HepG2 (cell line): Measurements from ENCODE around the gene TLCD3B. TPM values are rescaled to one million over a fixed set of nuclear protein-coding genes. Genes with fewer than 3 reads are reported as not detected.

Source experiments
- ATF5 ChIP-seq: sonication (generic); formaldehyde crosslinking; IDR thresholded peaks from 2 replicates; pipeline ENCODE4 v1.4.0; 2020; ENCODE audit warnings: mild to moderate bottlenecking, low read depth, missing genetic modification reagents
- FLYWCH1 ChIP-seq: sonication (generic); formaldehyde crosslinking; IDR thresholded peaks from 2 replicates; pipeline ENCODE4 v1.8.1; 2023; ENCODE audit warnings: mild to moderate bottlenecking, missing genetic modification reagents
- GPBP1L1 ChIP-seq: sonication (generic); formaldehyde crosslinking; IDR thresholded peaks from 2 replicates; pipeline ENCODE4 v1.5.0; 2020; ENCODE audit warnings: mild to moderate bottlenecking, missing genetic modification reagents
- KDM5A ChIP-seq: fragments of 200-600 bp; sonication (generic); IDR thresholded peaks from 2 replicates; pipeline ENCODE4 v1.7.0; 2018; ENCODE audit warnings: antibody characterized with exemption, mild to moderate bottlenecking, low read length, borderline replicate concordance
- POLR2G ChIP-seq: fragments of 200-400 bp; formaldehyde crosslinking; IDR thresholded peaks from 2 replicates; pipeline ENCODE4 v1.6.1; 2018; ENCODE audit warnings: mild to moderate bottlenecking, low read depth, low read length, moderate library complexity
- SIN3B ChIP-seq: fragments of 150-350 bp; IDR thresholded peaks from 2 replicates; pipeline ENCODE4 v1.6.1; 2014; ENCODE audit warnings: low read length
- SKIL ChIP-seq: sonication (generic); formaldehyde crosslinking; IDR thresholded peaks from 2 replicates; pipeline ENCODE4 v1.8.0; 2022; ENCODE audit warnings: missing genetic modification reagents, mild to moderate bottlenecking, moderate library complexity, borderline replicate concordance
- SOX6 ChIP-seq, 2 experiments: fragments of 450-650 bp in 1 of 2; sonication (generic) in 1 of 2; formaldehyde crosslinking in 1 of 2; IDR thresholded peaks; 2 replicates each; pipeline versions ENCODE4 v1.4.0 to v1.6.1; 2017 to 2020; ENCODE audit warnings: antibody characterized with exemption in 1 of 2, mild to moderate bottlenecking in 1 of 2, missing genetic modification reagents in 1 of 2
- SPEN ChIP-seq: sonication (generic); formaldehyde crosslinking; IDR thresholded peaks from 2 replicates; pipeline ENCODE4 v1.5.1; 2020; ENCODE audit warnings: low read depth, mild to moderate bottlenecking, missing genetic modification reagents
- TCF12 ChIP-seq, 2 experiments: fragments of 450-650 bp in 1 of 2; sonication (generic) in 1 of 2; formaldehyde crosslinking in 1 of 2; IDR thresholded peaks; 2 replicates each; pipeline versions ENCODE4 v1.6.1 to v1.8.0; 2017 to 2022; ENCODE audit warnings: antibody characterized with exemption in 1 of 2, mild to moderate bottlenecking in 1 of 2, missing genetic modification reagents in 1 of 2, moderate library complexity in 1 of 2
- ZBTB43 ChIP-seq: sonication (generic); formaldehyde crosslinking; conservative IDR thresholded peaks from 2 replicates; pipeline ENCODE4 v1.4.0; 2020; ENCODE audit warnings: missing genetic modification reagents
- ZNF225 ChIP-seq: sonication (generic); formaldehyde crosslinking; IDR thresholded peaks from 2 replicates; pipeline ENCODE4 v1.4.0; 2020; ENCODE audit warnings: mild to moderate bottlenecking, missing genetic modification reagents
- ZNF232 ChIP-seq: sonication (generic); formaldehyde crosslinking; IDR thresholded peaks from 2 replicates; pipeline ENCODE4 v1.4.0; 2020; ENCODE audit warnings: missing genetic modification reagents, borderline replicate concordance
- ZNF331 ChIP-seq: sonication (generic); formaldehyde crosslinking; IDR thresholded peaks from 2 replicates; pipeline ENCODE4 v1.4.0; 2020; ENCODE audit warnings: missing genetic modification reagents
- ZNF569 ChIP-seq: sonication (generic); formaldehyde crosslinking; IDR thresholded peaks from 2 replicates; pipeline ENCODE4 v1.5.0; 2020; ENCODE audit warnings: mild to moderate bottlenecking, missing genetic modification reagents, moderate library complexity, borderline replicate concordance
- ZNF710 ChIP-seq: sonication (generic); formaldehyde crosslinking; IDR thresholded peaks from 2 replicates; pipeline ENCODE4 v1.5.0; 2020; ENCODE audit warnings: mild to moderate bottlenecking, missing genetic modification reagents, borderline replicate concordance
- ZNF724P ChIP-seq: sonication (generic); formaldehyde crosslinking; IDR thresholded peaks from 2 replicates; pipeline ENCODE4 v1.8.0; 2022; ENCODE audit warnings: missing genetic modification reagents, borderline replicate concordance
- ZSCAN29 ChIP-seq: sonication (generic); formaldehyde crosslinking; conservative IDR thresholded peaks from 2 replicates; pipeline ENCODE4 v1.4.0; 2020; ENCODE audit warnings: mild to moderate bottlenecking, missing genetic modification reagents
- polyA plus RNA-seq, 8 experiments: library from polyadenylated mRNA; depleted of rRNA in 3 of 8; stranded (reverse) in 7 of 8; unstranded in 1 of 8; fragments of >200 nt; fragmentation: Illumina TruSeq in 4 of 8; extraction: Trizol in 4 of 8; gene quantifications; 2 replicates each; pipeline versions ENCODE4 v1.2.1 to v1.2.3, GENCODE V29; 2011 to 2016; ENCODE audit warnings: low read depth in 4 of 8, missing spikeins in 1 of 8, mixed read lengths in 1 of 8; ENCODE audit not compliant: insufficient read depth in 1 of 8
- total RNA-seq, 5 experiments: library from RNA; depleted of rRNA; stranded (reverse); fragments of >200 nt; fragmentation: Illumina TruSeq; extraction: Trizol; gene quantifications; 2 replicates each; pipeline ENCODE4 v1.2.3, GENCODE V29; 2016; ENCODE audit warnings: low read depth in 1 of 5

TLCD3B gene
- total and polyA plus RNA-seq, 2 of the 13 experiments (the other 11 are each of a cell fraction or from before 2014, with no cell fraction given): not detected

GRCh38 chr16:30063893-30064728 lies 33.0 kb upstream of the TLCD3B start (continued):
- TF ChIP-seq ZNF331 (CRISPR knock-in tag) (peak; percentile 11; the same call in 1 of the 2 replicates), SIN3B (no peak), POLR2G (peak; percentile 97), FLYWCH1 (no peak), ZNF232 (CRISPR knock-in tag) (peak; percentile 62; the same call in 1 of the 2 replicates), SKIL (no peak), GPBP1L1 (CRISPR knock-in tag) (no peak), KDM5A (no peak), ZNF569 (no peak), ATF5 (peak; percentile 6; the same call in 1 of the 2 replicates), ZBTB43 (CRISPR knock-in tag) (0 out of 2 replicates have a peak, but pooled peaks have one; percentile 51), ZNF724P (CRISPR knock-in tag) (peak; percentile 63; the same call in 1 of the 2 replicates), ZNF710 (CRISPR knock-in tag) (0 out of 2 replicates have a peak, but pooled peaks have one; percentile 25), SPEN (CRISPR knock-in tag) (0 out of 2 replicates have a peak, but pooled peaks have one; percentile 19), TCF12 (IDR thresholded peaks at IDR 0.05) (no peak), TCF12 (CRISPR knock-in tag; IDR thresholded peaks at IDR 0.05) (peak; percentile 75; the same call in 1 of the 2 replicates), ZNF225 (peak; percentile 16), ZSCAN29 (CRISPR knock-in tag) (no peak), SOX6 (IDR thresholded peaks at IDR 0.05) (no peak), SOX6 (CRISPR knock-in tag; IDR thresholded peaks at IDR 0.05) (peak; percentile 66)
